CD4-positive, alpha-beta T cell treated with Interleukin-6 at 100 ng/mL for 8 hours (primary cell): ENCODE data around the gene PLOD1.
"Not testable (repeated sequence)": the region's sequence is repeated elsewhere in the genome, so short reads cannot be mapped to it uniquely, and the experiment has no call there.

Source experiments
- DNase-seq: peaks from one replicate; pipeline ENCODE4 v3.0.0-alpha.2; 2020; ENCODE audit warnings: mixed read lengths, low spot score

PLOD1 gene

DNA sequence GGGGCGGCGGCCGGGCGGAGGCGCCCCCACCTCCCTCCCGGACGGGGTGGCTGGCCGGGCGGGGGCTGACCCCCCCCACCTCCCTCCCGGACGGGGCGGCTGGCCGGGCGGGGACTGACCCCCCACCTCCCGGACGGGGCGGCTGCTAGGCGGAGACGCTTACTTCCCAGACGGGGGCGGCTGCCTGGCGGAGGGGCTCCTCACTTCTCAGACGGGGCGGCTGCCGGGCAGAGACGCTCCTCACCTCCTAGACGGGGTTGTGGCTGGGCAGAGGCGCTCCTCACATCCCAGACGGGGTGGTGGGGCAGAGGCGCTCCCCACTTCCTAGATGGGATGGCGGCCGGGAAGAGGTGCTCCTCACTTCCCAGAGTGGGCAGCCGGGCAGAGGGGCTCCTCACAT lies 73.8 kb downstream of the PLOD1 start:
- DNase-seq, result not testable (repeated sequence)

DNA sequence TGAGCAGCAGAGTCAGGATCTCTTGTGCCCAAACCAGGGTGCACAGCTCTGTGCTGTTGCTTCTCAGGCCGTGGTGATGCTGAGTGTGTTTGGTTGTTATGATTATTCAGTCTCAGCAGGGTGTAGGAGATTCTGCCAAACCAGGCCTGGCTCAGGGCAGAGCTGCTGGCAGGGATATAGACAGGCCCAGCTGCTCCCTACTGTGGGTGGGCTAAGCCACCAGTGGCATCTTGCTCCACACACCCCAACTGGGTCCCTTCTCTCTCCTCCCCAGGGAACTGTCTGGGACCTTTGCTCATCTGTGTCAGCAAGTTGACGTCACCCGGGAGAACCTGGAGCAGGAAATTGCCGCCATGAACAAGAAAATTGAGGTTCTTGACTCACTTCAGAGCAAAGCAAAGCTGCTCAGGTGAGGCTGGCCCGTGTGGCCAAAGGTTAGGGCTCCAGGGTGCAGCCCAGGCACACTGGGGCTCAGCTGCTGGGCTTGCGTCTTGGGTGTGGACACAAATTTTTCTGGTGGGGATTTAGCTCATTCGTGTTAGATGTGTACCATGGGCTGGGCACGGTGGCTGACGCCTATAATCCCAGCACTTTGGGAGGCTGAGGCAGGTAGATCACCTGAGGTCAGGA lies 74.9 kb downstream of the PLOD1 start:
- DNase-seq, result no peak

DNA sequence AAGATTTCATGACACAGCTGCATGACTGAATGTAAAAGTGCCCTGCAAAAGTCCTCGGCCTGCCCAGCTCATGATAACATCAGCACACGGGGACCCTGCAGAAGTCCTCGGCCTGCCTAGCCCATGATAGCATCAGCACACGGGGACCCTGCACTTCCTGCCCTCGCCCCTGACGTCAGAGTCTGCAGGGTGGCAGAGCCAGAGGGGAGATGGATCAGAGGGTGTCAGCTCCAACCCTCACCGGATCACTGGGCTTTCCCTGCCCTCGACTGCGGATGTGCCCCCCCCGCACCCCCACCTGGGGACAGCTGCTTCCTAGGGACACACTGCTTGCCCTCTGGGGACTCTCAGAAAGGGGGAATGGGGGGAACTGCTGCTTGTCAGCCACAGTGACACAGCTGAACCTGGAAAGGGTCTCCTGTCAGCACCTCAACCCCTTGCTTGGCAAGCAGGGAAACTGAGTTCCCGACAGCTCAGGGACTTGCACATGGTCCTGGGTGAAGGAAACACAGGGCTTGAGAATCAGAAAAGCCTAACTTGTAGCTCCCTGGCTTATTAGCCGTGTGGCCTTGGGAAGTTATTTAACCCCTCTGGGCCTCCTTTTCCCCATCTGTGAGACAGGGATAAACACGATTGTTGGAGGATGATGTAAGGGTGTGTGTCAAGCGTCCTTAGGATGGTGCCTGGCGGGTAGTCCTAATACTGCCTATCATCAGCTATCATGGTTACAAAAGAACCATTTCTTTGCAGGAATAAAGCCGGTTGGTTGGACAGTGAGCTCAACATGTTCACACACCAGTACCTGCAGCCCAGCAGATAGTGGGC lies 76.4 kb downstream of the PLOD1 start:
- DNase-seq, result no peak

DNA sequence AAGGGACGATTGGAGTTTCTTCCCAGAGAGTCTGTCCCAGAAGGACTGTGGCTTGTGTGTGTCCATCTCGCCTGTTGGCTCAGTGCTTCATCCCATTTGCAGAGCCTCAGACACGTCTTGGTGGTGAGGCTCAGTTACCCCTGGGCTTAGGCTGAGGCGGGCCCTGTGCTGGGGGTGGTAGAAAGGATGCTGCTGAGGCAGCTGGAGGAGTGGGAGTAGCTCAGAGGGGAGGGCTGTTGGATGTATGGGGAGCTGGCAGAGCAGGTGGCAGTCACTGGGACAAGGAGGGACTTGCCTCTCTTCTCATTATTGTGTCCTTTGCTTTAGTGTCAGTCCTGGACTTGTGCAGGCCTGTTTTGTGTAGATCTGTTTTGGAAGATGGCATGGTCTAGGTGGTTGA lies 77.5 kb downstream of the PLOD1 start:
- no peak for DNase-seq

DNA sequence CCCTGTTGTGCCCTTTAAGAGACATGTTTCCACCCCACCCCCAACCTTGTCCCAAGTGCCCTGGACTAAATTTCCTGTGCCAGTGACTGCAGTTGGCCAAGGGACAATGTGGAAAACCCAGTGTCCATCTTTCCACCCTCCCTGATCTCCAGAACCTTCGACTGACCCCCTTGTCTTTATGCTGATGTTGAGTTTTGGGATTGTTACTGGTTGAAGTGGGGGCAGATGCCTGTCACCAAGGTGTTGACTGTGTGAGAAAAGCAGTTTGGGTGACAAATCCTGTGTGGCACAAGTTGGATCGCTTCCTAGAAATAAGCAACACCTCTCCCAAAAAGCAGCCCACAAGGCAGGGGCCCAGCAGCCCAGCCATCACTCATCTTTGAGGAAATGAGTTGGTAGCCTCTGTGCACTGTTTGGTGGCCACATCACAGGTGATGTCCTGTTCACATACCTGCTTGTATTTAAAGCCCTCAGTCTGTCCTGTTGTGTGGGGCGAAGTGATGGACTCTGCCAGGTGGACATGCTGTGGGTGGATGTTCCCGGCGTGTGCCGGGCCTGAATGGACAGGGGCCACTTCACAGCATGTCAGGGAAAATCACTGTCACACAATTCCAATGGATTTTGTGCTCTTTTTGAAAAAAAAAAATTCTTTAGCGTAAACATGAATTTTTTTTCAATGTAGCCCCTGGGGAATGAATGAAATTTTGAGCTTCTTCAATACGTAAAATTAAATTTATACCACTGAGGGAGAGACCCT lies 78.2 kb downstream of the PLOD1 start:
- no peak for DNase-seq

DNA sequence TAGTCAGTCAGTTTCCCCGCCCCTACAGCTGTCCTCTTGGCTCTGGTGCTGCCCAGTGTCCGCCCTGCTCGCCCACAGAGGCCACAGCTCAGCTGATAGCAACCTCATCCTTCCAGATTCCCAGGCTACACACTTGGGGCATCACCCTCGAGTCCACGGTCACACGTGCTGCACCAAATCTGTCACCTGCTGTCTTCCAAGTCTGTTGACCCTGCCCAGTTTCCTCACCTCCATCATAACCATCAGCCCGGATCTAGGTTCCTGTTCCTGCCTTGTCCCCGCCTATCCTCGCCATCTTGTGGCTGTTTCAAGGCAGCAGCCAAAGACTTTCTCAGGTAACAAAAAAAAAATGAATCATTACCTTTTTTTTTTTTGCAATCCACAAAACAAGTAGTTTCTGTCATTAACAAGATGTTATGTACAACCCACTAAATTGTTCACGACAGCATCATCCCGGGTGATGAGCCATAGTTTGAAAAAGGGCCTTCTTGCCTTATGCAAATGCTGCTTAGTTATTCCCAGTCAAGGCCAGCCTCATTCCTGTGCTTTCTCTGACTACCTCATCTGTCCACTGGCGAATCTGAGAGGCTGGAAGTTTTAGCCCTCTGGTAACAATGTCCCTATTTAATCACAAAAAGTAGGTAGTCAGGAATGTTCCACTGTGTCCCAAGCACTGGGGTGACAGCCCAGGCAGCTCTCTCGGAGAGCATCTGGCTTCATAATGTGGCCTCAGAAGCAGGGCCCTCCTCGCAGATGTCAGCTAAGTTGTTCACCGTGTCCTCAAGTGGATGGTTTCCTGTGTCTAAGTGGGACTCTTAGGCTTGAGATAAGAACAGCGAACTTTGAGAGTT lies 79.8 kb downstream of the PLOD1 start:
- no peak for DNase-seq

DNA sequence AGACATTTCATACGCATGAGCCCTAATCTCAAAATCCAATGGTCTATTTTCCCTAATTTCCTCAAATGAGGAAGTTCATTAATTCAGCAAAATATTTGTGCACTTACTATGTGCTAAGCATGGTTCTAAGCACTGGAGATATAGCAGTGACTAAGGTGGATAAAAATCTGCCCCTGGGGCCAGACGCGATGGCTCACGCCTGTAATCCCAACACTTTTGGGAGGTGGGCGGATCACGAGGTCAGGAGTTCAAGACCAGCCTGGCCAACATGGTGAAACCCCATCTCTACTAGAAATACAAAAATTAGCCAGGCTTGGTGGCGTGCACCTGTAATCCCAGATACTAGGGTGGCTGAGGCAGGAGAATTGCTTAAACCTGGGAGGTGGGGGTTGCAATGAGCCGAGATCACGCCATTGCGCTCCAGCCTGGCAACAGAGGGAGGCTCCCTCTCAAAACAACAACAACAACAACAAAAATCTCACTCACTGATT lies 80.5 kb downstream of the PLOD1 start:
- no peak for DNase-seq

DNA sequence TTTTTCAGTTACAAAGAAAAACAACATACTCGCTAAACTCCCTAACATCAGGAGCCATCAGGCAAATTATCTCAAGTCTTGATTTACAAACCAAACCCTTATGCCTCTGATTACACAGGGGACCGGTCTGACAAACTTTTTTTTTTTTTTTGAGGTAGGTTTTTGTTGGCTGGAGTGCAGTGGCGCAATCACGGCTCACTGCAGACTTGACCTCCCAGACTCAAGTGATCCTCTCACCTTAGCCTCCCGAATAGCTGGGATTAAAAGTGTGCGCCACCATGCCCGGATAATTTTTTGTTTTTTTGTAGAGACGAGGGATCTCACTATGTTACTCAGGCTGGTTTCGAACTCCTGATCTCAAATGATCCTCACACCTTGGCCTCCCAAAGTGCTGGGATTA lies 81.0 kb downstream of the PLOD1 start:
- no peak for DNase-seq

DNA sequence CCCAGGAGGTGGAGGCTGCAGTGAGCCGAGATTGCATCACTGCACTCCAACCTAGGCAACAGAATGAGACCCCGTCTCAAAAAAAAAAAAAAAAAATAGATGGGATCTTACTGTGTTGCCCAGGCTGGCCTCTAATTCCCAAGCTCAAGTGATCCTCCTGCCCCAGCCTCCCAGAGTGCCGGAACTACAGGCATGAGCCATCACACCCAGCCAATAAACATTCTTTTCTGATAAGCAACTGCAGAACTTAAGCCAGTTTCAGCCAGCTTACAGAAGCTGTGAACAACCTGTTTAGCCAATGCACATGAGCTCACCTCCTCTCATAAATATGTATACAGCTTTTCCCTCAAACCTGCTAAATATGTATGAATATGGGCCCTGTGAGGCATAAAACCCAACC lies 81.7 kb downstream of the PLOD1 start:
- no peak for DNase-seq

DNA sequence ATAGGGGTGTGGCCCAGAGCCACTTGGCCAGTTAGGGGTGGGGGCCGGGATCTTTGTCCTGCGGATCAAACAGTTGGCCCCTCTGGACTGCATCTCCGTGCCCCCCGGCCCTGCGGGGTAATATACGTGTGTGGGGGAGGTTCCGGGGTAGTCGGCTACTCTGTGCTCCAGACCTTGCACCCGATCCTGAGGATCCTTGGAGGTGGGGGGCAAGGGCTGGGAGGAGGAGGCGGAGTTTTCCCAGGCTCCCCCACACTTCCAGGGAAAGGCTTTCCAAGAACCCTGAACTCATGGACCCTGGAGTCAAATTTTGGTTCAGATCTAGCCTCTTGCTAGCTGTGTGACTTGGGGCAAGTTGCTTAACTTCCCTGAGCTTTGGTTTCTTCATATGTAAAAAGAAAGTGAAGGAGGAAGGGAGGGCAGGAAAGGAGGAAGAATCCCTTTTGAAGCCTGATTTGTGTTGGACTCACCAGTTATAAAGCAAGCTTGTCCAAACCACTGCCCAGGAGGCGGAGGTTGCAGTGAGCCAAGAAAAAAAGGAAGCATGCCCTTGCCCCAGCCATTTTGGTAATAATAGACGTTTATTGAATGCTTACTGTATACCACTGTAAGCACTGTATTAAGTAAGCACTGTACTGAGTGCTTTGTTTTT lies 85.5 kb downstream of the PLOD1 start:
- DNase-seq, result no peak

DNA sequence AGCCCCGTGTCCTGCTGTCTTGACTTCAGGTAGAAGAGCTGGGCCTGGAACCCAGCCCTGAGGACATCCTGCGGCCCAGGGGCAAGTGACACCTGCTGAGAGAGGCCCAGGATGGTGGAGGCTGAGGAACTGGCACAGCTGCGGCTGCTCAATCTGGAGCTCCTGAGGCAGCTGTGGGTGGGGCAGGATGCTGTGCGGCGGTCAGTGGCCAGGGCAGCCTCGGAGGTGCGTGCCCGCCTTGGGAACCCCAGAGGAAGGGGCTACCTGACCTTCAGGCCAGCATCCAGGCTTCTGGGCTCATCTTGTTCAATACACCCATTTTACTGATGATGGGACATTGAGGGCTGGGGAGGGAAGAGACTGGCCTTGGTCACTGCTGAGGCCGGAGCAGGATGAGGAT lies 87.1 kb downstream of the PLOD1 start:
- DNase-seq, result no peak

DNA sequence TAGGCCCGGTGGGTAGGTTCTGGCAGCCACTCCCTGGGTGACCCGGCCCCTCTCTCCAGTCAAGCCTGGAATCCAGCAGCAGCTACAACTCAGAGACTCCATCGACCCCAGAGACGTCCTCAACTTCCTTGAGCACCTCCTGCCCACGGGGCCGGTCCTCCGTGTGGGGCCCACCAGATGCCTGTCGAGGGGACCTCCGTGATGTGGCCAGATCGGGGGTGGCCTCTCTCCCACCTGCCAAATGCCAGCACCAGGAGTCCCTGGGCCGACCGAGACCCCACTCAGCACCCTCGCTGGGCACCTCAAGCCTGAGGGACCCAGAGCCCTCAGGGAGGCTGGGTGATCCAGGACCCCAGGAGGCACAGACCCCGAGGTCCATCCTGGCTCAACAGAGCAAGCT lies 87.5 kb downstream of the PLOD1 start:
- no peak for DNase-seq
